Fibroblast of skin of right quadriceps (primary cell): ENCODE measurements around the gene RYR2.

Source experiments
- DNase-seq: peaks from one replicate; pipeline ENCODE4 v3.0.0-alpha.2; 2013

RYR2 gene

DNA sequence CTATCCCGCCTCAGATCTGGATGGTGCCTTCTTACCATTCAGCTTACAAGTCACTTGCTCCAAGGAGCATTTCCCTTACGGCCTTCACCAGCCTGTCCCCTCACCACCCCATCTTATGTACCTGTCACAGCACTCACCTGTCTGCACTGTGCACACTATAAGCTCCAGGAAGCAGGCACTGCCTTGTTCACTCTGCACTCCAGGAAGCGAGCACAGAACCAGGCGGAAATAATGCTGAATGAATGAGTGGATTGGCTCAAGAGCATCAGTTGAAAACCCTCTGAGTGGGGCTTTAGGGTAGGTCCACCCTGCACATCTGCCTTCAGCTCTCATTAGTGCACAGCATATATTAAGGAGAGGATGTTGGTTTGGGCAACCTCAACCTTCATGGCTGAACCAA, 8.9 kb upstream of the RYR2 start:
- no peak for DNase-seq

DNA sequence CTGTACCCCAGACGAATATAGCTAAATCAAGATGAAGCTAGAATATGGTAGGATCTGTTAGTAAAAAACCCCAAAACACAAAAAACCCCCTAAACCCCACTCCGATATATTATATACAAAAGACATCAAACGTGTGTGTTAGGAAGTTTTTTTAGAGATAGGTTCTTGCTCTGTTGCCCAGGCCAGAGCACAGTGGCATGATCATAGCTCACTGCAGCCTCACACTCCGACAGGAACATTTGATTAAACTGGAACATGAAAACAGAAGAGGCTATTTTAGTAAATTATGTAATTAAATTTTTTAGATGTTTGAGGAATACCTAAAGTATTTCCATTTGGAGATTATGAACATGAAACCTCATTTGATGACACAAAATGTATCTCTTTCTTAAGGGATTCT, 8.2 kb upstream of the RYR2 start:
- no peak for DNase-seq

DNA sequence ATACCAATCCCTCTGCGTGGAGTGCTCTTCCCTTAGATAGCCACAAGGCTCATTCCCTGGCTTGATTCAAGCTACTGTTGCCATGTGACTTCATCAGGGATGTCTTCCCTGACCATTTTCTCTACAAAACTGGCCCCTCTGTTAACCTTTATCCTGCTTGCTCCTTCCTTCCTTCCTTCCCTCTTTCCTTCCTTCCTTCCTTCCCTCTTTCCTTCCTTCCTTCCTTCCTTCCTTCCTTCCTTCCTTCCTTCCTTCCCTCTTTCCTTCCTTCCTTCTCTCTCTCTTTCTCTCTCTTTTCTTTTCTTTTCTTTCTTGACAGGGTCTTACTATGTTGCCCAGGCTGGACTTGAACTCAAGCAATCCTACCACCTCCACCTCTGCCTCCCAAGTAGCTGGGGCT, 6.2 kb upstream of the RYR2 start:
- no peak for DNase-seq

DNA sequence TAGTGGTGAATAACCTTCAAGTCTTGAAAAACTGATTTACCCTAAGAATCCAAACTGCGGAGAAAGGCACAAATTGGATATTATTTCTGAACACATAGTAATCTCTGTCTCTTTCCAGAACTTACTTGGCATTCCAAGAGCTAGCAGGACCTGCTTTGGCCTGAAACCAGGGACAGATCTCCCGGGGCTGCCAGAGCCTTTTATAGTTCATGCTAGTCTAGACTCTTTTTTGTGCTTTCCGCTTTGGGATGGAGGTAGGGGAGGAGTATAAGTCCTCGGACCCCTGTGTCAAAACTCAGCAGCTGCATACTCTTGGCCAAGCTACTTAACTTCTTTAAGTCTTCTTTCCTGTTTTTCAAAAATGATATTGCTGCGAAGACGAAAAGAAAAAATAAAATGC, 3.8 kb upstream of the RYR2 start:
- no peak for DNase-seq

DNA sequence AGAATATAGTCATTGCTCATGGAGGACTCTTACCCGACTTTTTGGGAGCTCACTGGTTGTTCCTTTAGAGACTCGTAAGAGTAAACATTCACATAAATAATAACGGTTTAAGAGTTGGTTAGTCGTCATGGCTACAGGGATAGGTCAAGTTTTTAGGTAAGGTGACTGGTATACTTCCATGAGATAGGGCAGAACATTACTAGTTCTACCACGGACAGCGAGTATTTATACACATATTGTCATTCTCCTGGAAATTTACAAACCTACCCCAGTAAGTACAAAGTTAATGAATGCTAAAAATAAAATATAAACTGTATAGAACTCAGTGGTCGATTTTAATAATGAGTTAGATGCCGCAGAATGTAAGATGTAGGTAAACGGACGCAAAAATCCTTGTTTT, 1.2 kb upstream of the RYR2 start:
- no peak for DNase-seq

DNA sequence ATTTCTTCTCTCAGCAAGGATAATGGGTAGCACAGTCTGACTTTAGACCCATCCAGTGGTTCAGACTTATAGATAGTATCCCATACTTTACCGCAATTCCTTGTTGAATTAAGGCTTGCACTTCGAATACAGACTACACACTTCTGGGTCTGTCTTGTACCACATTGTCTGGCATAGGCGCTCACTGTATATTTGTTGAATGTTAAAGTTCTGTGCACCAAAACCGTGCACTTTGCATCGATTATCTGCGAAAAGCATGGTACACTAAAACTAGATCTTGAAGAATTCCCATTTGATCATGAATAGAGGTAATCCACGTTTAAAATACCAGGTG, 556 bp upstream of the RYR2 start:
- DNase-seq, result no peak

DNA sequence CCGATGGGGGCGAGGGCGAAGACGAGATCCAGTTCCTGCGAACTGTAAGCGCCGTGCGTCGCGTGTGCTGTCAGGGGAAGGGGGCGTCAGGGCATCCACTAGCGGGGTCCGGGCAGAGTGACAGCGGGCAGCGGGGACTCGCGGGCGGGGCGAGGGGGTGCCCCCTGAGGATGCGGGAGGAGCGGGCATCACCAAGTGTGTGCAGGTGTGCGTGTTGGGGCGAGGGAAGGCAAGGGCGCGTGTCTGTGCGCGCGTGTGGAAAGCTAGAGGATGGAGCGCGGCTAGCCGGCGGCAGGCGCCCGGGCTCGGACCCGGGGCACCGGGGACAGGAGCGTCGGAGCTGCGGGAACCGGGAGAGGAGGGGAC, 525 bp downstream of the RYR2 start:
- no peak for DNase-seq

DNA sequence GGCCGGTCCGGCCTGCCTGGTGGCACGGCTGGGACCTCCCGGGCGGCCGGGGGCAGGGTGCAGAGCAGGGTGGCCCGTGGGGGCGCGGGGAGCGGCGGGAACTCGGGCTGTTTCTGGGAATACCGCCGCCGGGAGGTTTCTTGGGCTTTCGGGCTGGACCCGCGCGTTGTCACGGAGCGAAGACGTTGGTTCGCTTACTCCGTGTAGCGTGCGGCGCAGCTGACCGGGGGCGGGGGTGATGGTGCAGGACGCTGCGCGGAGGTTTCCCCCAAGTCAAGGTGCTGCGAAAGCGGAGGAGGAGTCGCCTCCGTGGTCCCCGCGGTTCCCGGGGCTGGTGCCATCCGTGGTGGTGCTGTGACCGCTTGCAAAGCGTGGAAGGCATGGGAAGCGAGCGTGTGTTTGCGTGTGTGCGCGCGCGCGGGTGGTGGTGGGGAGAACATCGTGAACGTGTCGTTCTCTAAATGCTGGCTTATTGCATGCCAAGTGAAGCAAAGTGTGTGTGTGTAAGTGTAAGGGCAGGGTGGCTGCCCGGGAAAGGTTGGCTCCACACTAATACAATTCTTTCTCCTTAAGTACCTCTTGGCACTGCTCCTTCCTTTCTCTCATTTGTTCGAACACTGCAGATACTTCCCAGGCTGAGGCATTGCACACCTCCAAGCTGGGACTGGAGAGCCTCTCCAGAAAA, 1.1 kb downstream of the RYR2 start:
- no peak for DNase-seq

DNA sequence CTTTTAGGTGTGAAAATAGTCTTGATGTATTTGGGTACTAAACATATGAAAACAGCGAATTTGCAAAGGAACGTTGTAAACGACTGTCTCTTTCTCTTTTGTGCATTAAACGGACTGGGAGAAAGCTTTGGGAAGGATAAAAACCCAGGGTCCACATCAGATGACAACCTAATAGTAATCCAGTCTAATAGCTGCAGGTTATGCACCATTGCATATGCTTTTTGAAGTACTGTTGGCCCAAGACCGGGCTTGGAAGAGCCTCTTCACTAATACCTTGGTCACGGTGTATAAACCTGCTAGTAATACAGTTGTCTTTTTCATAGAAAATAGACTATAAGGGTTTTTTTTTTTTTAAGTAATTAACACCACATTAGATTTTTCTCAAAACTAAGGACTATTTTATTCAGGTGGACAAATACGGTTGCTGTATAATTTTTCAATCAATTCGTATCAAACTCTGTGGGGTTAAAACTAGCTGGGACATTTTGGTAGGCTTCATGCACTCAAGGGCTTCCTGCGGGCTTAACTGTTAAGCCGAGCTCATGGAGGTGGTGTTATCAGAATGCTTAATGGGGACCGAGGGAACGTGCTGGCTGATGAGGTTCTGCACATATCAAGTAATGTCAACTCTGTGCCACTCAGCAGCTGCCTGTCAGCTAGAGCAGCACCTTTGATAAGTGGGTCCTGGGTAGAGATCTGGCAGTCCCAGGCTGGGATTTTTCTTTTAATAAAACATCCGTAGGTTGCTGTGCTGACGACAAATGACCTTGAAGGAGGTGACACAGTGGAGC, 2.1 kb downstream of the RYR2 start:
- DNase-seq, result no peak

DNA sequence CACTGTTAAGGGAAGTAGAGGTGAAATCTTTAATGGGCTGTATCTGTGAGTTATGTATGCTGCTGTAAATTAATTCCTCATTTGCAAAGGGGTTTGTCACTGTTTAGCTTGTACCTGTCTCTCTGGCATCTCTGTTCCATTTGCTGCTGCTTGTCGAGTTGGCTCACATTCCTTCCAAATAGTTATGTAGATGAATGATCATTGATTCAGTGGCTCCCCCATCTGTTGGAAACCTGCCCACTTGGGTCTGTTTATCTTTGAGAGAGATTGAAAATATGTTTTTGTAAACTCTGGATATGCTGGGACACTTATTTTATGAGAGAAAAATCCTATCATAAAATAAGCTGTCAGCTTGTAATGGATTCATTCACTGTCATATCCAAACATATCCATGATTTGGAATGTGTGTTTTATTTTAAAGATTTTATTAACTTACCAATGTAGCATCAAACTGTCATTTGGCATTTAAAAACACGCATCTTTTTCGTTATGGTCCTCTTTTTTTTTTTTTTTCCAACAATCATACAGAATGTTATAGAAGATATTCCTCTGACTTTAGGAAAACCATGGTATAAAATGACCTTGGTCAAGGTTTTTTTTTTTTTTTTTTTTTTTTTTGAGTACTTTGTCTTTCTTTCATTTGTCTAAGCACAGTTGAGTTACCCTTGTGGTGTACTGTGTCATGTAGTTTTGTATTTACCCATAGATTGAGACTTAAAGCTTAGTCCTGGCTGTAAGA, 3.5 kb downstream of the RYR2 start:
- DNase-seq, result no peak

DNA sequence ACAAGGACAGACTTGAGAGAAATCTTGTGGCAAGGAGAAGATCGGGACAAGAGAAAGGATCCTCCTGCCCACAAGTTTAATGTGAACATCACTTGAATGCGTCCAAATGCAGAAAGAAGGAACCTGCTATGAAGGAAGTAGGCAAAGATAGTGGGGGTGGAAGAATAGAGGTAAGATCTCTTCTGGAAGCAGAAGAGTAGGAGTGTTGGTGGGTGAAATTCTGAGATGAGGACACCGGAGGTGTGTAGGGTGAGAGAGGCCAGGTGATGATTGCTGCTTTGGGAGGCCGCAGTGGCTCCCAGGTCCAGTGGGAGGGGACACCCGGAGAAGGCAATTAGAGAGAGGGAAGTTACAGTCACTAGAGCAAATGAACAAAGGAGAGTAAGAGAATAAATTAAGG, 6.8 kb downstream of the RYR2 start:
- no peak for DNase-seq

DNA sequence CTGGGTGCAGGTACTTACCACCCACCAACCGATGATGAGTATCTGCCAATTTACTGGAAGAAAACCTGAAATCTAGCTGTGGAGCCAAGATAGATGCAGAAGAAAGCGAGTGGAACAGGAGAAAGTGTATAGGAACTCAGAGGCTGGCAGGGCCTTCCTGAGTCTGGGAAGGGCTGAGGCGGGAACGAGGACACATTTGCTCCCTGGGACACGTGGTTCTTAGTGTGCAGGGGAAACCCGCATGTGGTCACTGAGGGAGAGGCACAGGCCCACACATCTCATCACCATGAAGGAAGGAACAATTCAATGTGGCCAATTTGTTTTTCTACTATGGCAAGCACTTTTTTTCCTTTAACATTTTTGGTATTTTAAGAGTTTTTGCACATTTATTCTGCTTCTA, 8.2 kb downstream of the RYR2 start:
- no peak for DNase-seq

DNA sequence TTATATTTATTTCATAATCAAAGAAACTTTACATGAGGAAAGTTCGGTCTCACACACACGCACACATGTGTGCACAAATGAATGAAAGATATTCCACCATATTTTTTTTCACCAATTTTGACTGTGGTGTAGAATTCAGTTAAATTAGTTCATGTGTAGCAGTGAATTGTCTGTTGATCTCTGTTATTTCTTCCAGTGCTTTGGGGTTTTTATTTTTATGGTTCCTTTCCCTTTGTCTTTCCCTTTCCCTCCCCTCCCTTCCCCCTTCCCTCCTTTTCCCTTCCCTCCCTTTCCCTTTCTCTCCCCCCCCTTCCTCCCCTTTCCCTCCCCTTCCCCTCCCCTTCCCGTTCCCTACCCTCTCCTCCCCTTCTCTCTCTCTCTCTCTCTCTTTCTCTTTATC, 8.9 kb downstream of the RYR2 start:
- DNase-seq, result no peak

DNA sequence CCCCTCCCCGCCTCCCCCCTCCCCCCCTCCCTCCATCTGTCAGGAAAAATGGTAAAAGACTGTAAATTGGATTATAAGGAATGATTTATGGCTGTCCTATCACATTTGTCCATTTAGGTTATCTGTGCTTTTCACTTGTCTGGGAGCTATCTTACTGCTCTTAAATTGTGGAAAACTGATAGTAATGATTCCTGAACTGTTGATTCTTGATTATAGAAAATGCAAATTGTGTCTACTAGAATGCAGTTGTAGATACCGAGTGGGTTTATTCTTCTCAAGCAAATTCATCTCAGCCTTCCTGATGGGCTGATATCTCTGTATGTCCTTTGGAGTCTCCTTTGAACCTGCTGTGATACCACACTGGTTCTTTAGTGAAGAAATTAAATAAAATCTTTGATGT, 12.3 kb downstream of the RYR2 start:
- DNase-seq, result no peak

DNA sequence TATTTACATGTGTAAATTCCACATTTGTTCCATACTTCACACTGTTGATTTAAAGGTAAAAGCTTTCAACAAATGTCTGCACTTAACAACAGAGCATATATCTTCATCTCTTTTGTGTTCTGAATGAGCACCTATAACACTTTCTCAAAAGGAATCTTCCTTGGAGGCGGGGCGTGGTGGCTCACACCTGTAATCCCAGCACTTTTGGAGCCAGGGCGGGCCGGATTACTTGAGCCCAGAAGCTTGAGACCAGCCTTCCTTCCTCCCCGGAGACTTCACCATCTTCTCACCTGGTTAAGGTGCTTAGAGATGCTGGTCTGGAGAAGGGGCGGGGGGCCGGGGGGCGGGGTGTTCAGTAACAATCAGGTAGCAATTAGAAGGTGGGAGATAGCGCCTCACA, 16.5 kb downstream of the RYR2 start:
- DNase-seq, result no peak

DNA sequence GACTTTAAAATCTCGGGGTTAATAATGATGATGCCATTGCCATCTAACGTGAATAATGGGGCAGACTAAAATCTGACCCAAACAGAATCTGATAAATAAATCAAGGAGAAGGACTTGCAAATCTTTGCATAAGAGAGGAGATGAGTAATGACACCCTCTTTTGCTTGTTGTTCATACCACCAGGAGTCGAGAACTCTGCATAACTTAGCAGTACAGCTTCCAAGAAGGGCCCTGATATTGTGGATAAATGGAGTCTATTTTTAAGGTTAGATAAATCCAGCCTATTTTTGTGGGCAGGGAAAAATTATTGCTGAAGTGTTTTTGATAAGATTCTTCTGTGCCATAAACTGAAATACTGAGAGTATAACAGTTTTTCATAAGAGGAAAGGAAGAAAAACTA, 17.3 kb downstream of the RYR2 start:
- no peak for DNase-seq

DNA sequence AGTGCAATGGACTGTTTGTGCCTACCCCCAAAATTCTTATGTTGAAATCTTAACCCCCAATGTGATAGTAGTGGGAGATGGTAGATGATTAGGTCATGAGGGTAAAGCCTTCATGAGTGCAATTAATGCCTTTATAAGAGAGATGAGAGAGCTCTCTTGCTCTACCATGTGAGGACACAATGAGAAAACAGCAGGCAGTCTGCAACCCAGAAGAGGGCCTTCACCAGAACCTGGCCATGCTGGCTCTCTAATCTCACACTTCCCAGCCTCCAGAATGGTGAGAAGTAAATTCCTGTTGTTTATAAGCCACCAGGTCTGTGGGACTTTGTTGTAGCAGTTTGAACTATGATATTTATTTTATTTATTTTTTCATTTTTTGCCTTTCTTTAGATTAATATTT, 21.0 kb downstream of the RYR2 start:
- no peak for DNase-seq

DNA sequence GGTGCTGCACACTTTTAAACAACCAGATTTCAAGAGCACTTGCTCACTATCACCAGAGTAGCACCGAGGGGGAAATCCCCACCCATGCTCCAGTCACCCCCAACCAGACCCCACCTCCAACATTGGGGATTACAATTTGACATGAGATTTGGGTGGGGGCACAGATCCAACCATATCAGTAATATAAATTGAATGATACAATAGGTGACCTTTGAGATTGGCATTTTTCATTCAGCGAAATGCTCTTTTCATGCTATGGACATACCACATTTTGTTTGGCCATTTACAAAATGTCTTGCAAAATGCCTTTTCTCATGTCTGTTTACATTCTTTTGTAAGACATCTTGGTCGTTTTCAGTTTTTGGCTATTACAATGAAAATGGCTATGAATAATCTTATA, 23.9 kb downstream of the RYR2 start:
- DNase-seq, result no peak

DNA sequence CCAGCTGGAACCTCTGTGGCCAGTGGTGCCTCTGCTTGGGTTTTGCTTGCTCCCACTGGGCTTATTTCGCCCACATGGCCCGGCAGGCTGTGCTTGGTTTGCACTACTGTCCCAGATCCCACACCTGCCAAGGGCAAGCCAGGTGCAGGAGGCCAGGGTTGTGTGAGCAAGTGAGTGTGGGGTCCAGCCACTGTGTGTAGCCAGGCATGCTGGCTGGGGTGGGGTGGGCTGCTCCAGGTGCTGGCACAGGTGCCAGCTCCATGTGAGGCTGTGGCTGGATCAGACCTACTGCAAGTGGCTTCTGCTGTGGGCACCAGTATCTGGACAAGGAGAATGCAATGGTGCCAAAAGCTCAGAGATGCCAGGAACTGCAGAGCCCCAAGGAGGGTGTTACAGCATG, 28.5 kb downstream of the RYR2 start:
- DNase-seq, result no peak

DNA sequence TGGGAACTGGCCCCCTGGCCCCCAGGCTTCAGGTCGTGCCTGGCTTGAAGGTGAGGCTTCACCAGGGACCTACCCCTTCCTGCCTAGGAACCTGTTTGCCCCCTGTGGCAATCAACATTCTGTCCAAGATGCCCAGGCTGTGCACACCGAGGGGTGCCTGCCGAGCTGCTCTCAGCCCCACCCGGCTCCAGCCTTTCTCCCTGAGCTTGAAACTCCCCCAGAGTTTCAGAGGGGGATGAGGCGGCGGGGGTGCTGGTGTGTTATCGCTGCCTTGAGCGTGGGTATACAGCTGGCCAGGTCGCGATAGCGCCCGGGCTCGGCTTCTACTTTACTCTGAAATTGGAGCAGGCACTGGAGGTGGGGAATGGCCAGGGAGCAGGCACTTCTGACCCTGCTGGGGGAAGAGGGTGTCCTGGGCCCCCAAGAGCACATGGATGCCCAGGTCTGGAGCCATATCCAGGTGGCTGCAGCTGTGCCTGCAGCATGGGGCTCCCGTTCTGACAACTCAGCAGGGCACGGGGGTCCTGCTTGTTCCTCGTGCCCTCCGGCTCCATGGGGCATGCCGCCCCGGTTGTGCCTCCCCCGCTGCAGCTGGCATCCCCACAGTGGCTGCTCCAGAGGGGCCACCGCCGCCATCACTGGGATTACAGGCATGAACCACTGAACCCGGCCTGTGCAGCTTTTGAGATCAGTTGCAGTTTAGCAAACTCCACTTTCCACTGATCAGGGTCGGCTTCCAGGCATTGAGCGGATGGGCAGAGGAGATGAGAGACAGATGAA, 29.8 kb downstream of the RYR2 start:
- DNase-seq, result no peak

DNA sequence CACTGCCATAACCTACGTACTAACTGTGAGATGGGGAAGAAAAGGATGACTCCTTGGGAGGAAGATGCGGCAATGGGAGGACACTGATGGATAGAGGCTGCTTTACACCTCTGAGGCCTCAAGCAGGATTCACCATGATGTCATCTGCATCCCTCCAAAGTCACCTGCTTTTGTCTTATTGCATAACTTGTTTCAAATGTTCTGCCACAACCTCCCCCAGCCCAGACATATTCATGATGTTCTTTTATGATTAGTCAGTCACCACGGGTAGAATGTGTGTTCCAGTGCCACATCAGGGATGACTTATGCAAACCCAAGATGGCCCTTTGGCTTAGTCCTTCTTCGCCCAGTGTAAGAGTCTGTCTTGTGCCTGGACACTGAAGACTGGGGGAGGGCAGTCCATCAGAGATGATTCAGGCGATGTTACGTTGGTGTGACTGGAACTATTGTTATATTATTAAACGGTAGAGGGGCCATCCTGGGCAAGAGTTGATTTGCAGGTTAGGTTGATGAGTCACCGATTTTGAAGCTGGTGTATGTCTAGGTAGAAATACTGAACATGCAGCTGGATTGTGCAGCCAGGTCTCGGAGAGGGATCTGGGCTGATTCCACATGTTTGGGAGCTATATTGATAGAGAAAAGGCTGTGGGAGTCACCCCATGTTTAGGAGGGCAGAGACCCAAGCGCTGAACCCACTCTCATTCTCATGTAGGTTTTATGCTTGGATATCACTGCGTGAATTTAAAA, 32.6 kb downstream of the RYR2 start:
- DNase-seq, result no peak

DNA sequence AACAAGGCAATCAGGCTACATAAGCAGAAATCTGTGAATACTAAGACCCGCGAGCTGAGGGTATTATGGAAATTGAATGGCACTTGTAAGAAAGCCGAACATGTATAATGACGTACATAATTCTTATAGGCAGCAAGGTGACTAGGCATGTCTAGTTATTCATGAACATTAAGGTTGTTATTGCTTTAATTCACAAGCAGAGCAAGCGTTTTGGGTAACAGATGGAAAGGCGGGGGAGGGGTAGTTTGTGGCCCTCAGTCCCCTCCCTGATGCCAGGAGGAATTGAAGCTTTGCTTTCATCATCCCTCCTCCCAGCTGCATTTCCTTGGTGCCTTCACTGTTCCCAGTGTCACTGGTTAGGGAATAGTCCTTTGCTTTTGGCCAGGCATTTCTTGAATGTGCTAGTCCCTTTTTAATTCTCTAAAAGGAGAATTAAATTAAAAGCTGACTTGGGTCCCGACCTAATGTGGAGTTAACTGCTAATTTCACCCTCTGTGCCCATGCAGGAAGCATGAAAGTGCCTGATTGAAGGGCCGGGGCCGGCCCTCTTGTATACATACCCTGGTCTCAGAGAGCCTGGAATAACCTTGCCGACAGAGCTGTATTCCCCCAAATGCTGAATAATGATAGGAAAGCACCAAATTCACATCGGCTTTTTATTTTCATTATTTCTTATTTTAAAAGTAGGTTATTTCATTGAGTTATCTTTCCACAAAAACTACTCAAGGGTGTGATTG, 42.5 kb downstream of the RYR2 start:
- DNase-seq, result no peak
